ENCODE results near the gene SLC29A2.
"Not testable (repeated sequence)": the region's sequence is repeated elsewhere in the genome, so short reads cannot be mapped to it uniquely, and the experiment has no call there.

SLC29A2 gene

GRCh38 chr11:66384316-66384715 is 12.8 kb upstream of the SLC29A2 start:
- DNase-seq, result not testable (repeated sequence)

GRCh38 chr11:66380264-66380663 is 8.7 kb upstream of the SLC29A2 start:
- DNase-seq, result not testable (repeated sequence)

DNA sequence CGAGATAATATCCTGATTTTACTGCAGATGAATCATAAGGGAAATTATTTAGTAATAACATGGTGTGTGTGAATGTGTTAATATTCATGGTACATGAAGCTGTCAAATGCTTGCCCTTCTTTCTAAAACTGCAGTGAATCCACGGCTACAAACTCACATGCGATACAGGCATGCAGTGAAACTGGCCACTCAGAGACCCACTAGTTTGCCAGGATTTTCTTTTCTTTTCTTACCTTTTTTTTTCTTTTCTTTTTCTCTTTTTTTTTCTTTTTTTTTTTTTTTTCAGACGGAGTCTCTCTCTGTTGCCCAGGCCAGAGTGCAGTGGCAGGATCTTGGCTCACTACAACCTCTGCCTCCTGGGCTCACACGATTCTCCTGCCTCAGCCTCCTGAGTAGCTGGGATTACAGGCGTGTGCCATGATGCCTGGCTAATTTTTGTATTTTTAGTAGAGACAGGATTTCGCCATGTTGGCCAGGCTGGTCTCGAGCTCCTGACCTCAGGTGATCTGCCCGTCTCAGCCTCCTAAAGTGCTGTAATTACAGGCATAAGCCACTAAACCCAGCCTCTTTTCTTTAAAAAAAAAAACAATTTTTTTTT is 2.2 kb upstream of the SLC29A2 start:
- not testable (repeated sequence) for DNase-seq

DNA sequence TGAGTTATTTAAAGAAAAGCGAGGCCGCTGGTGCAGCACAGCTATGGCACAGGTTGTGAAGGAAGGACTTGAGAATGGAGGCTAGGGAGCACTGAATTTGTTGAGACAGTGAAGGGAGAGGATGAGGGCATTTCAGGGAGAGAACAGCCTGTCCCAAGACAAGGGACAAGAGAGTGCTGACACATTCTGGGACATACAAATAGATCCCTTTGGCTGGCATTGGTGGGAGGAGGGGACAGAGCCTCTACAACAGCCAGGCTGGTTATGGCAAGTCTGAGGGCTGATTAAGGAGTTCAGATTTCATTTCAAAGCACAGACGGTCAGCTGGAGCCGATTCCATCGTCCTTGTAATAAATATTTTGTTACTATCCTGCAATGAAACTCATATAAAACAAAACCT is 1.7 kb upstream of the SLC29A2 start:
- DNase-seq, result no peak

- no peak for DNase-seq
Observed at GRCh38 chr11:66369073-66369894, 2.3 kb downstream of the SLC29A2 start.

GRCh38 chr11:66368484-66368883 is 3.1 kb downstream of the SLC29A2 start:
- DNase-seq, result no peak

DNA sequence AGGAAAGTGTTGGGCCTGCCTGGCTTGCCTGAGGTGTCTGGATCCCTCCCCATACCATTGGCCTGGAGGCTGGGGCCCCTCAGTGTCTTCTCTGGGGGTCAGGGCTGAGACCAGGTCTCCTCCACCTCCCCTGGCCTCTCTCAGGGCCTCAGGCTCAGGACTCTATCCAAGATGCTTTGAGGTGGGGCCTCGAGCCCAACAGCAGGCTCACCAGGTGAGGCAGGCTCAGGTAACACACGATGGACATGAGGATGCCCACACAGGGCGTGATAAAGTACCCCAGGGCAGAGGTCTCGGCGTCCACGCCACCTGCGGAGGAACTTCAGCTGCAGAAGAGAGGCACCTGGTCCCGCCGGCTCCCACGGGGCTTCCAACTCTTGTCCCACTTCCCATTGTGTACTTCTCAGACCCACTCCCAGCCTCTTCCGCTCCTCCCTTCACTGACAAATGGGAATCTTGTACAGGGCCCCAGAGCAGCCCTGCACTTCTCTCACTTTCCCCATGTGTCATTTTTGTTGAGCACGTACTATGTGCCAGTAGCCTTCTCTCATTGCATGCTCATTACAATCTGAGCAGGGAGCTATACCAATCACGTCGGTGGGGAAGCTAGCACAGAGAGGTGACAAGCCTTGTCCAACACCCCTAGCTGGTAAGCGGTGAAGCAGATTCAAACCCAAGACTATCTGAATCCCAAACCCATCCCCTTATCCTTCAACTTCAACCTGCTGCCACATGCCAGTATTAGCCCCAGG is 3.8 kb downstream of the SLC29A2 start:
- no peak for DNase-seq

GRCh38 chr11:66366844-66367477 is 4.6 kb downstream of the SLC29A2 start:
- no peak for DNase-seq

- DNase-seq, result no peak
Observed at GRCh38 chr11:66365711-66366619, 5.6 kb downstream of the SLC29A2 start.

DNA sequence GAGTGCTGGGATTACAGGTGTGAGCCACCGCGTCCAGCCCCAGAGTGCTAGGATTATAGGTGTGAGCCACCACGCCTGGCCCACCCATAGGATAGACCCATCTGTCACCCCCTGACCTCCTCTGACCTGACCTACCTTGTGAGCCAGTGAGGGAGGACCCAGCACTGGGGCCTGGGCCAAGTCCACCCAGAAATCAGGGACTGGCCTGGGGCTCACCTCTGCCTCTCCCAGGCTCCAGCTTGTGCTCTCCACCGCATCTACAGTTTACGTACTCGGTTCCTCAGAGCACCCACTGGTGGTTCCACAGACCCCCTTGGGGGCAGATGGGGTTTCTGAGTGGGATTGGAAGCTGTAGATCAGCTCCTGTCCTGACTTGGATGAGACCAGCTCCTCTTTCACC is 6.4 kb downstream of the SLC29A2 start:
- DNase-seq, result no peak

GRCh38 chr11:66363805-66364535 is 7.6 kb downstream of the SLC29A2 start:
- DNase-seq, result no peak

DNA sequence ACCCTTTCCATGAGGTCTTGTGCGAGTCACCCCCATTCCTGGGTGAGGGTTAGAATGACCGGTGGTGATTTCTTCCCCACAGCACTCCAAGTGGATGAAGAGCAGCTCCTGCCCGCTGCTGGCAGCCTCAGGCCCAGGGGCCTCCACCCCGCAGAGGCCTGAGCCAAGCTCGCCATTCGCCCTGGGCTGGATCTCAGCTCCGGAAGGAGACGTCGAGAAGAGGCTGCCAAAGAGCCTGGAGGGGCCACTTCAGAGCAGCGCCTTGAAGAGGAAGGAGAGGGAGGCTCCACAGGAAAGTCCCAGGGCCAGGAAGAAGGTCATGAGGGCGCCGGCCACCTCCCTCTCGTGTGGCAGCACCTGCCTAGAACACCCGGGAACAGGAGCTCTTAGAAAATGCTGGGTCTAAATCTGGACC is 8.4 kb downstream of the SLC29A2 start:
- no peak for DNase-seq

DNA sequence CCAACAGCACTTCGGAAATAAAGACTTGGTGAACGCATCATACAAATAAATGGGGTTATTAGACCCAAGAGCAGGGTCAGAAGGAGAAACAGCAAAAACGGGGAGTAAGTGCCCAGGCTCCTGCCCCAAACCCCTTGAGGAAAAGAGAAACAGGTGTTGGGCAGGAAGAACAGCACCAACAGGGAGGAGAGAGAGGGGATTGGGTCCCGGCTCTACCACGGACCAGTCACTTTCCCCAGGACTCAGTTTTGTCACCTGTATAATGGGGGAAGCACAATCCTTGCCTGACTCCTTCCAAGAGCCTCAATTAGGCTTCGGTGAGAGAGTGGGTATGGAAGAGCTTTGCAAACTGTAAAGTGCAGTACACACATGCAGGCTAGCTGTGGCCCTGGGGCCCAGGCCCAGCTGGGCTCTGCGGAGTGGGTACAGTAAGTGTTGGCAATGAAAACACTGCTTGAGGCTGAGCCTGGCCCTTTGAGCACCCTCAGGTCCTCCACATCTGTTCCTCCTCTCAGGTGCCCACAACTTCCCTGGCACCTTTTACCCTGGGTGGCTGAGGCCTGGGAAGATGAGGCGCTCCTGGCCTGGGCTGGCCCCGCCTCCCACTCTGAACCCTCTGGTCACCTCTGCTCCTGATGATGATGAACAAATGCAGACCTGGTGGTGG is 8.9 kb downstream of the SLC29A2 start:
- DNase-seq, result no peak

DNA sequence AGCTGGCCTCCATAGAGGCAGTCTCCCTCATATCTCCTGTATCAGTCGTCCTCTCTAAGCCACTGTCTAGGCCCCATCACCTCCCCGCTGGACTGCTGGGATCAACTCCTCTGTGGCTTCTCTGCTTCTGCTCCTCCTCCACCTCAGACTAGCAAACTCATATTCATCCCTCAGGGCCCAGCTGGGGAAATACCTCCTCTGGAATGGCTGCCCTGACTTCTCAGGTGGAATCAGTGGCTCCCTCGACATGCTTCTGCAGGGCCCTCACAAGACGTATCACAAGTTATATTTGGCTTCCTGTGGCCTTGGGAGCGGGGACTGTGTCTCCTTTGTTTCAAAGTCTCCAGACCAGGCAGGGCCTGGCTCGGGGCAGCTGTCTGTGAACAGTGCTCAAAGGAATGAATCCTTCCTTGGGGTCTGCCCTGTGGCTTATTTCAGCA is 10.0 kb downstream of the SLC29A2 start:
- no peak for DNase-seq

DNA sequence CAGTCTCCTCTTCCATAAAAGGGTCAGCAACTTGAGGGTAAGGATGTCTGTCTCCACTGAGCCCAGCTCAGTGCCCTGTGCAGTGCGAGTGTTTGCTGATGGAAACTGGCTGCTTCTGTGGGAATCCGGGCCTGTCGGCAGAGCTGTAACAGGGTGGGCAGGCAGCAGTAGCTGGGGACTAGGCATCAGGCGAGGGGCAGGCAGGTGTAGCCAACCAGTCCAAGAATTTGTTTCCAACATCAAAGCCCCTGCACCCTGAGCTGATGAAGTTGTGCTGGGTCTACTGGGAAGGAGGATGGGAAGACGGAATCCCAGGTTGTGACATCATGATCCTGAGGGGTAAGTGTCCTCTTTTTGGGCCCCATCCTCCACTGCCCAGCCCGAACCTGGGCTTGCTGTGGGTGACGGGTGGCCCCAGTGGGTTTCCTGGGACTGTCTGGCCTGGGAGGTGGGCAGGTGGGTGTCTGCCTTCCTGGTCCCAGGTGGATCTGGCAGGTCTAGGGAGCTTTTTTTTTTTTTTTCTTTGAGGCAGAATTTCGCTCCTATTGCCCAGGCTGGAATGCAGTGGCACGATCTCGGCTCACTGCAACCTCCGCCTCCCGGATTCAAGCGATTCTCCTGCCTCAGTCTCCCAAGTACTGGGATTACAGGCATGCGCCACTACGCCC is 11.0 kb downstream of the SLC29A2 start:
- DNase-seq, result no peak

GRCh38 chr11:66359662-66360087 is 11.9 kb downstream of the SLC29A2 start:
- no peak for DNase-seq

DNA sequence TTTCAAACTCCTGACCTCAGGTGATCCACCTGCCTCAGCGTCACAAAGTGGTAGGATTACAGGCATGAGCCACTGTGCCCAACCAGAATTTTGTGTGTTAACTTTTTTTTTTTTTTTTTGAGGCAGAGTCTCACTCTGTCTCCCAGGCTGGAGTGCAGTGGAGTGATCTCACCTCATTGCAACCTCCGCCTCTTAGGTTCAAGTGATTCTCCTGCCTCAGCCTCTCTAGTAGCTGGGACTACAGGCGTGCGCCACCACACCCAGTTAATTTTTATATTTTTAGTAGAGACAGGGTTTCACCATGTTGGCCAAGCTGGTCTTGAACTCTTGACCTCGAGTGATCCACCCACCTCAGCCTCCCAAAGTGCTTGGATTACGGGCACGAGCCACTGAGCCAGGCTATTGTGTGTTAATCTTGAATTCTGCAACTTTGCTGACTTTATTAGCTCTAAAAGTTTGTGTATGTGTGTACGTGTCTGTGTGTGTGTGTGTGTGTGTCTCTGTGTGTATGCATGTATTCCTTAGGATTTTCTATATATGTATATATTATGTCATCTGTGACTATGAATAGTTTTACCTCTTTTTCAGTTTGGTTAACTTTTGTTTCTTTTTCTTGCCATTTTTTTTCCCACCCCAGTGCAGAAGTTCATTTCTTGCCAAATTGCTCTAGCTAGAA is 20.9 kb downstream of the SLC29A2 start:
- DNase-seq, result not testable (repeated sequence)

DNA sequence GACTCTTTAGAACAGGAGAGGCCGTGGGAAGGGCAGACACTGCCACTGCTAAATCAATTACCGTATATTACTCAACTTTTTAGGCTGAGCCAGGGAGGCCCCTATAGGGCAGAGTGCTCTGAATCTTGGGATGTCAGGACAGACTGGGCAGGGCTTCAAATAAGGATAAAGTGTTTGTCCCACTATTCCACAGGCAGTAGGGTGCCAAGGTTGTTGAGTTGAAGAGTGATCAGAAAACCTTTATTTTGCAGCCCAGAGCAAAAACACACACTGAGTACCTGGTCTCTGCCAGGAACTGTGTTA is 22.5 kb downstream of the SLC29A2 start:
- DNase-seq, result no peak

DNA sequence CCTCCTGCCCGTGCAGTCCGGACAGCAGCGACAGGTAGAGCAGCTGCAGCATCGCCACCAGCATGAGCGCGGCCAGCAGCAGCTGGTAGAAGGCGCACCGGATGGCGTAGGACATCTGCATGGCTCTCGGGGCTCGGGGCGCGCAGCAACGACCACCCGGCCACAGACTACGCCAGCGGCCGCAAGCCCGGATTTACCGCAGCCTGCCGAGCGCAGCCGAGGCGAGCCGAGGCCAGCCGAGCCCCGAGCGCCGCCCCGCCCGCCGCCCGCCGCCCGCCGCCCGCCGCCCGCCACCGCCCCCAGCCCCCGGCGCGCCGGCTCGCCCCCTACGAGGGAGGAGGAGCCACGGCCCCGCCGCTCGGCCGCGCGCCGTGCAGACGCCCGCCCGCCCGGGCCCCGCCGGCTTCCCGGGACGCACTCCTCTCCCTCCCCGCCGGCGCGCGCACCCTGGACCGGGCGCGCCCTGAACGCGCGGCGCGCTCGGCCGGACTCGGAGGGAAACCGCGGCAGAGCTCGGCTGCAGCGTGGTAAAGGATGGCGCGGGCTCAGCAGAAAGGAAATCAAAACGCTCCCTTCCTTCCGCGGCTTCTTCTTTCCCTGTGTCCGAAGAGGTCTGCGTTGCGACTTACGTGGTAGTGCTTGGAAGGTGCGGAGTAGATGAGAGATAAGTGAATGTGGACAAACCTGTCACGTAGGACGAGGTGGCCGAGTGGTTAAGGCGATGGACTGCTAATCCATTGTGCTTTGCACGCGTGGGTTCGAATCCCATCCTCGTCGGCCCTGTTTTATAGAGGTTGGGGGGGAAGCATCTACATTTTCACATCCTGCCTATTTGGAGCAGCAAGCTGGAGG is 23.9 kb downstream of the SLC29A2 start, which contains the start of gene B4GAT1:
TSS of gene B4GAT1 (minus strand) at position 205 of the 852 bp plus-strand sequence. CDS start at position 121, 84 bp downstream.
- DNase-seq, result peak; percentile 64

Data from NCI-H510A (cell line).